Heart right ventricle (tissue), 16 donors: ENCODE measurements around the gene CPSF7. TPM values are rescaled to one million over a fixed set of nuclear protein-coding genes. Genes with fewer than 3 reads are reported as not detected.
"Not testable (repeated sequence)": the region's sequence is repeated elsewhere in the genome, so short reads cannot be mapped to it uniquely, and the experiment has no call there.

Source experiments
- ATAC-seq, 8 donors: fragments of 200-7000 bp; cut with Tn5 transposase; one replicate each; pipeline ENCODE4 v1.9.1; 2020; ENCODE audit warnings: mild to moderate bottlenecking in 8 of 8, moderate library complexity in 8 of 8, moderate number of reproducible peaks in 1 of 8
- DNase-seq, 2 donors: peaks; one replicate each; pipeline ENCODE4 v3.0.0-alpha.2; 2020
- H3K27ac ChIP-seq, 10 donors: fragments of 200-600 bp; sonication (generic) in 2 of 10; one replicate each; pipeline versions ENCODE4 v1.5.0 to v1.8.0; 2020 to 2022; ENCODE audit warnings: mild to moderate bottlenecking in 3 of 10
- H3K27me3 ChIP-seq, 7 donors: fragments of 200-600 bp; one replicate each; pipeline ENCODE4 v1.8.0; 2021 to 2022; ENCODE audit warnings: mild to moderate bottlenecking in 2 of 7
- H3K36me3 ChIP-seq, 9 donors: fragments of 200-600 bp; sonication (generic) in 1 of 9; one replicate each; pipeline versions ENCODE4 v1.5.0 to v1.8.0; 2020 to 2022; ENCODE audit warnings: mild to moderate bottlenecking in 2 of 9
- H3K4me1 ChIP-seq, 9 donors: fragments of 200-600 bp; sonication (generic) in 1 of 9; one replicate each; pipeline versions ENCODE4 v1.5.0 to v1.8.0; 2020 to 2022; ENCODE audit warnings: mild to moderate bottlenecking in 4 of 9
- H3K4me3 ChIP-seq, 10 donors: fragments of 200-600 bp; sonication (generic) in 2 of 10; one replicate each; pipeline versions ENCODE4 v1.5.0 to v1.8.0; 2020 to 2022; ENCODE audit warnings: mild to moderate bottlenecking in 7 of 10, moderate library complexity in 2 of 10
- H3K9me3 ChIP-seq, 11 donors: fragments of 200-600 bp in 10 of 11; sonication (generic) in 2 of 11; one replicate each; pipeline versions ENCODE4 v1.5.0 to v1.8.0; 2013 to 2022; ENCODE audit warnings: mild to moderate bottlenecking in 2 of 11, control low read depth in 1 of 11, moderate library complexity in 1 of 11
- WGBS, 2 donors: extraction: QIAGEN DNeasy Blood & Tissue Kit; methylation state at CpG; one replicate each; pipeline ENCODE4 v1.1.7; 2013; ENCODE audit warnings: inconsistent platforms in 1 of 2; 5-methylcytosine and 5-hydroxymethylcytosine counted together
- intact Hi-C, 10 donors: fragments of 100-400 bp; cut with DNase I; formaldehyde crosslinking; loops; one replicate each; pipeline versions ENCODE4 v1.11.1 to v1.14.2; 2022
- polyA plus RNA-seq, 2 donors: library from polyadenylated mRNA; stranded (reverse); fragments of 200-250 nt; gene quantifications; one replicate each; pipeline ENCODE4 v1.2.3, GENCODE V29; 2013
- total RNA-seq, 10 donors: library from RNA; stranded (reverse); fragmentation: NEBNext Ultra II Directional in 3 of 10; extraction: Animal tissue kit (Norgen Biotek cat#: 25700) in 3 of 10; gene quantifications; one replicate each; pipeline versions ENCODE4 v1.2.1 to v1.2.4, GENCODE V29; 2021 to 2023
- TF ChIP-seq, protein P1 (sequence below), 9 donors: fragments of 200-600 bp; sonication (generic) in 2 of 9; IDR thresholded peaks; one replicate each; pipeline versions ENCODE4 v1.5.0 to v1.8.0; 2021 to 2022; ENCODE audit warnings: antibody characterized with exemption in 9 of 9, mild to moderate bottlenecking in 5 of 9, moderate library complexity in 1 of 9
- donor health status: Arrhythmogenic right ventricular cardiomyopathy.
- donor health status: ischemic (EF 13 %, LVEDD 7.1; RV severe dilation, severe dysfunction).
- donor health status: healthy with polysubstance abuse.
- donor health status: DM: no; HTN: yes; CAD: no.
- donor health status: DM: no; HTN: no; CAD: no.
- donor health status: ischemic (EF 25% LVEDD 6.9; RV normal size, moderate dysfunction).
- donor health status: ischemic (EF 25% LVEDD 5.7; RV mildly dilated, moderate dysfunction).
- donor health status: healthy.
- donor health status: DM: yes; HTN: yes; CAD: no.
- donor health status: Ischemic cardiomyopathy.
- donor health status: ischemic (EF 35%, LVEDD 5.7; RV mildly dilated, moderate dysfunction).
- donor health status: nonischemic (EF 11% LVEDD 7.7; RV severe dilation, severe dysfunction).
- donor health status: DM: yes; HTN: yes; CAD: no.
- donor health status: PGD.
- donor health status: ischemic (EF 29% LVEDD 5.4; RV normal size, mild dysfunction).
- donor health status: nonischemic (EF 23%, LVEDD 6.1; RV moderate dilation, normal function).

Gene CPSF7
- total and polyA plus RNA-seq, 12 donors, result 22.3 to 51.8 (median 43.3) TPM

DNA sequence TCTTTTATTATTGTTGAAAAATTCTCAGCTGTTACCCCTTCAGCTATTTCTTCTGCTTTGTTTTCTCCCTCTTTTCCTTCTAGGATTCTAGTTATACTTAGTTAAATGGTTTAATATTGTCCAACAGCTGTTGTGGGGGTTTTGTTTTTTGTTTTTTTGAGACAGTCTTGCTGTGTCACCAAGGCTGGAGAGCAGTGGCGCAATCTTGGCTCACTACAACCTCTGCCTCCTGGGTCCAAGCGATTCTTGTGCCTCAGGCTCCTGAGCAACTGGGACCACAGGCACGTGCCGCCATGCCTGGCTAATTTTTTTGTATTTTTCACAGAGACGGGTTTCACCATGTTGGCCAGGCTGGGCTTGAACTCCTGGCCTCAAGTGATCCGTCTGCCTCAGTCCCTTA is 12.8 kb upstream of the CPSF7 start:
- TF ChIP-seq, protein P1, sequence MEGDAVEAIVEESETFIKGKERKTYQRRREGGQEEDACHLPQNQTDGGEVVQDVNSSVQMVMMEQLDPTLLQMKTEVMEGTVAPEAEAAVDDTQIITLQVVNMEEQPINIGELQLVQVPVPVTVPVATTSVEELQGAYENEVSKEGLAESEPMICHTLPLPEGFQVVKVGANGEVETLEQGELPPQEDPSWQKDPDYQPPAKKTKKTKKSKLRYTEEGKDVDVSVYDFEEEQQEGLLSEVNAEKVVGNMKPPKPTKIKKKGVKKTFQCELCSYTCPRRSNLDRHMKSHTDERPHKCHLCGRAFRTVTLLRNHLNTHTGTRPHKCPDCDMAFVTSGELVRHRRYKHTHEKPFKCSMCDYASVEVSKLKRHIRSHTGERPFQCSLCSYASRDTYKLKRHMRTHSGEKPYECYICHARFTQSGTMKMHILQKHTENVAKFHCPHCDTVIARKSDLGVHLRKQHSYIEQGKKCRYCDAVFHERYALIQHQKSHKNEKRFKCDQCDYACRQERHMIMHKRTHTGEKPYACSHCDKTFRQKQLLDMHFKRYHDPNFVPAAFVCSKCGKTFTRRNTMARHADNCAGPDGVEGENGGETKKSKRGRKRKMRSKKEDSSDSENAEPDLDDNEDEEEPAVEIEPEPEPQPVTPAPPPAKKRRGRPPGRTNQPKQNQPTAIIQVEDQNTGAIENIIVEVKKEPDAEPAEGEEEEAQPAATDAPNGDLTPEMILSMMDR (IDR thresholded peaks at IDR 0.05), result no peak
- Histone ChIP-seq H3K4me3 (no peak overlapping the region), H3K27me3 (no peaks in the 10 kb centered on the region), H3K4me1 (peaks cover 3 to 34% (median 19%) of the 10 kb centered on the region in 9 donors), H3K27ac (no peak overlapping the region), H3K36me3 (peaks cover 4 to 100% (median 33%) of the 10 kb centered on the region in 9 donors), H3K9me3 (no peaks in the 10 kb centered on the region)
- ATAC-seq (no peak), DNase-seq (no peak)
- intact Hi-C loops, result loop anchor here in 3 of 10 donors (10.0 kb wide), 2 partner anchors 72 to 192 kb away; no protein-coding TSS in a partner anchor
- WGBS, 2 donors, result 92 to 94% methylated on average over 6 of the region's 6 CpGs

DNA sequence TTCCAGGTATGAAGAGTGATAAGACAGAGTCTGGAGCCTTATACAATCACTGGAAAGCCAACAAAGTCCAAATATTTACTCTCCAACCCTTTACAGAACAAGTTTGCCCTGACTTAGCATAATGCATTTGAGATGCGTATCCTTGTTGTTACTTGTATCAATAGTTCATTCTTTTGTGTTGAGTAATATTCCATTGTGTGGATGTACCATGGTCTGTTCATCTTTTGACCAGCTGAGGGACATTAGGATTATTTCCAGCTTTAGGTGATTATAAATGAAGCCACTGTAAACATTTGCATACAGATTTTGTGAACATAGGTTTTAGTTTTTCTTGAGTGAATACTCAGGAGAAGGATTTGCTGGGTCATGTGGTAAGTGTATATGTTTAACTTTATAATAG is 9.8 kb upstream of the CPSF7 start:
- Histone ChIP-seq H3K27ac (no peak overlapping the region), H3K36me3 (peaks cover 4 to 87% (median 39%) of the 10 kb centered on the region in 9 donors), H3K4me3 (no peak overlapping the region), H3K4me1 (peaks cover 0 to 28% (median 12%) of the 10 kb centered on the region in 9 donors), H3K27me3 (no peaks in the 10 kb centered on the region), H3K9me3 (no peaks in the 10 kb centered on the region)
- TF ChIP-seq, protein P1 (IDR thresholded peaks at IDR 0.05), result no peak
- WGBS, 2 donors, result 91 to 98% methylated on average over 1 of the region's 1 CpG
- intact Hi-C loops, result loop anchor here in 3 of 10 donors (10.0 kb wide), 3 partner anchors 75 to 195 kb away; partner anchors contain the start of genes DDB1 (in 1 of the 3) and TKFC (in 1 of the 3)
- no peak for ATAC-seq
- no peak for DNase-seq

GRCh38 chr11:61437496-61437895 is 7.7 kb upstream of the CPSF7 start:
- no peaks in the 10 kb centered on the region for H3K27me3 ChIP-seq
- H3K36me3 ChIP-seq, result peaks cover 4 to 80% (median 39%) of the 10 kb centered on the region in 9 donors
- H3K4me3 ChIP-seq, result no peak overlapping the region
- DNase-seq (no peak), ATAC-seq (no peak)
- 93 to 96% methylated on average over 5 of the region's 5 CpGs for WGBS, 2 donors
- intact Hi-C loops, result loop anchor here in 1 of 10 donors (10.0 kb wide), 1 partner anchor 103 kb away; the partner anchor contains the start of genes DDB1 and TKFC
- peaks cover 0 to 21% (median 15%) of the 10 kb centered on the region in 9 donors for H3K4me1 ChIP-seq
- H3K9me3 ChIP-seq, result no peaks in the 10 kb centered on the region
- TF ChIP-seq, protein P1 (IDR thresholded peaks at IDR 0.05), result no peak
- H3K27ac ChIP-seq, result no peak overlapping the region

DNA sequence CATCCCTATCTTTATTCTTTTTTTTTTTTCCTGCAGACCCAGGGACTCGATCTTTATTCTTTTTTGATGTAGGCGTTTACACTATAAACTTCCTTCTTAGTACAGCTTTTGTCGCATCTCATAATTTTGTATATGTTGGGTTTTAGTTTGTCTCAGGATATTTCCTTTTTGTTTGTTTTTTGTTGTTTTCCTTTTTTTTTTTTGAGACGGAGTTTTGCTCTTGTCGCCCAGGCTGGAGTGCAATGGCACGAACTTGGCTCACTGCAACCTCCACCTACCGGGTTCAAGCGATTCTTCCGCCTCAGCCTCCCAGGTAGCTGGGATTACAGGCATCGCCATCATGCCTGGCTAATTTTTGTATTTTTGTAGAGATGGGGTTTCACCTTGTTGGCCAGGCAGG is 1.1 kb upstream of the CPSF7 start:
- peaks cover 0 to 66% (median 49%) of the 10 kb centered on the region in 9 donors for H3K4me1 ChIP-seq
- peak overlapping the region in 9 of 10 donors; percentile 68 to 91 (median 81) for H3K4me3 ChIP-seq
- WGBS, 2 donors, result 66 to 75% methylated on average over 10 of the region's 10 CpGs
- not testable (repeated sequence) for DNase-seq, H3K27me3 ChIP-seq, ATAC-seq, H3K9me3 ChIP-seq
- peaks cover 0 to 46% (median 24%) of the 10 kb centered on the region in 9 donors for H3K36me3 ChIP-seq
- intact Hi-C loops, result loop anchor here in 1 of 10 donors (10.0 kb wide), 1 partner anchor 96 kb away; the partner anchor contains the start of genes DDB1 and TKFC
- peak overlapping the region in 5 of 10 donors; percentile 93 to 97 (median 97) for H3K27ac ChIP-seq

DNA sequence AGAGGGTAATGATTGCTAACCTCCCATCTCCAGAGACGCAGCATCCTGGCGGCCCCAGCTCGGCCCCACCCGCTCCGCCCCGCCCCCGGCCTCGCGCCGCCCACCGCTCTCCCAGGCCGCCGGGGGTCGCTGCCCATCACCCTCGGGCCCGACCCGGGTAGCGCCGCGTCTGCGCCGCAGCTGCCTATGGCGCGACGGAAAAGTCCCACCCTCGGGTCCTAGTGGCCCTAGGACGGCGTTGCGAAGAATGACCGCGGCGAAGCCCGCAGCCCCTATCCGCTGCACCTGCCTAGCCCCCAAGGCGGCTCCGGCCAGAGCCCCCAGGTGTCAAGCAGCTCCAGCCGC is 457 bp downstream of the CPSF7 start:
- H3K4me3 ChIP-seq, result peak overlapping the region; percentile 49 to 91 (median 79)
- peak; percentile 71 to 88 (median 79) for ATAC-seq
- TF ChIP-seq, protein P1 (IDR thresholded peaks at IDR 0.05), result peak in 8 of 9 donors; percentile 19 to 61 (median 38)
- intact Hi-C loops, result no loop called here
- peak overlapping the region; percentile 75 to 98 (median 96) for H3K27ac ChIP-seq
- no peaks in the 10 kb centered on the region for H3K27me3 ChIP-seq
- peak; percentile 56 to 66 for DNase-seq
- no peaks in the 10 kb centered on the region for H3K9me3 ChIP-seq
- peaks cover 0 to 61% (median 33%) of the 10 kb centered on the region in 9 donors for H3K36me3 ChIP-seq
- peaks cover 0 to 71% (median 41%) of the 10 kb centered on the region in 9 donors for H3K4me1 ChIP-seq
- WGBS, 2 donors, result 0% methylated on average over 35 to 36 of the region's 37 CpGs
